Endothelial cell of umbilical vein (primary cell): Measurements from ENCODE around the gene VPS41. TPM values are rescaled to one million over a fixed set of nuclear protein-coding genes. Genes with fewer than 3 reads are reported as not detected.

Source experiments
- BruUV-seq: library from RNA; stranded (reverse); fragments of 400-500 nt; replicated peaks from 2 replicates; lab custom pipeline; 2021; lab: Mats Ljungman, UMichigan
- CTCF ChIA-PET: fragments of 300-600, 350-600 bp; sonication (Branson Sonifier 250); formaldehyde crosslinking; loops from one replicate; lab custom pipeline; 2021; ENCODE audit warnings: antibody characterized with exemption, inconsistent platforms; lab: Charles Lee
- POLR2A ChIA-PET: fragments of 300-600, 350-600 bp; sonication (Branson Sonifier 250); formaldehyde crosslinking; loops from one replicate; lab custom pipeline; 2021; ENCODE audit warnings: antibody characterized with exemption, inconsistent platforms; lab: Charles Lee
- DNase-seq: peaks from one replicate; pipeline ENCODE4 v3.0.0-alpha.2; 2011; ENCODE audit warnings: low read depth, low spot score
- FAIRE-seq: peaks from 2 replicates; lab custom pipeline; 2011; peaks lifted over from hg19 to GRCh38; lab: Jason Lieb, UNC
- H2AFZ ChIP-seq: 2 replicates; pipeline ENCODE4 v1.6.0; 2012; ENCODE audit warnings: low read depth, low read length, control low read depth, inconsistent platforms
- H3K27ac ChIP-seq: 2 replicates; pipeline ENCODE4 v1.5.1; 2011; ENCODE audit warnings: low read depth, mild to moderate bottlenecking, control low read depth, low read length, moderate library complexity; ENCODE audit not compliant: insufficient read depth
- H3K27me3 ChIP-seq, 2 experiments: 2 replicates each; pipeline versions ENCODE4 v1.6.0 to v1.6.1; 2011; ENCODE audit warnings: low read length in 2 of 2, mixed read lengths in 1 of 2; ENCODE audit not compliant: control insufficient read depth in 2 of 2, insufficient read depth in 2 of 2
- H3K36me3 ChIP-seq, 2 experiments: 2 replicates in 1 of 2; 3 replicates in 1 of 2; pipeline ENCODE4 v1.5.1; 2011; ENCODE audit warnings: low read length in 2 of 2, mild to moderate bottlenecking in 1 of 2, moderate library complexity in 1 of 2; ENCODE audit not compliant: control insufficient read depth in 2 of 2, insufficient read depth in 2 of 2; ENCODE audit errors: extremely low read depth in 1 of 2
- H3K4me1 ChIP-seq: 3 replicates; pipeline ENCODE4 v1.5.1; 2011; ENCODE audit warnings: mild to moderate bottlenecking, low read length; ENCODE audit not compliant: control insufficient read depth, insufficient read depth; ENCODE audit errors: extremely low read depth
- H3K4me2 ChIP-seq: 2 replicates; pipeline ENCODE4 v1.6.1; 2011; ENCODE audit warnings: low read length, control low read depth, mixed read lengths; ENCODE audit not compliant: insufficient read depth
- H3K4me3 ChIP-seq, 3 experiments: fragments of 200-600 bp in 1 of 3; sonication (generic), shearing (Covaris generic) in 1 of 3; replicated peaks in 1 of 3; 2 replicates each; pipeline ENCODE4 v1.5.1; 2011 to 2016; ENCODE audit warnings: control low read depth in 3 of 3, low read length in 3 of 3, mild to moderate bottlenecking in 2 of 3, inconsistent platforms in 1 of 3, low read depth in 1 of 3, moderate library complexity in 1 of 3; ENCODE audit not compliant: insufficient read depth in 1 of 3
- H3K79me2 ChIP-seq: 2 replicates; pipeline ENCODE4 v1.6.0; 2012; ENCODE audit warnings: low read length, inconsistent platforms; ENCODE audit not compliant: control insufficient read depth, insufficient read depth
- H3K9ac ChIP-seq: replicated peaks from 2 replicates; pipeline ENCODE3; 2011; ENCODE audit warnings: low read length, control low read depth; ENCODE audit not compliant: insufficient read depth; ENCODE audit errors: extremely low read depth
- H3K9me1 ChIP-seq: replicated peaks from 3 replicates; pipeline ENCODE4 v1.6.0; 2011; ENCODE audit warnings: mild to moderate bottlenecking, low read length; ENCODE audit not compliant: control insufficient read depth, insufficient read depth; ENCODE audit errors: extremely low read depth
- H3K9me3 ChIP-seq: replicated peaks from 2 replicates; pipeline ENCODE4 v1.5.1; 2012; ENCODE audit warnings: low read length, inconsistent platforms; ENCODE audit not compliant: control insufficient read depth, insufficient read depth
- H4K20me1 ChIP-seq: replicated peaks from 2 replicates; pipeline ENCODE3; 2011; ENCODE audit warnings: mild to moderate bottlenecking, low read length; ENCODE audit not compliant: control insufficient read depth, insufficient read depth; ENCODE audit errors: extremely low read depth
- EZH2 ChIP-seq: IDR thresholded peaks from 2 replicates; pipeline ENCODE4 v1.6.1; 2012; ENCODE audit warnings: borderline replicate concordance, low read depth, mild to moderate bottlenecking, moderate library complexity, low read length, inconsistent platforms; ENCODE audit not compliant: severe bottlenecking
- FOS ChIP-seq: IDR thresholded peaks from 2 replicates; pipeline ENCODE4 v1.6.1; 2011; ENCODE audit warnings: mild to moderate bottlenecking, low read length, moderate library complexity, borderline replicate concordance; ENCODE audit not compliant: insufficient read depth
- GATA2 ChIP-seq: IDR thresholded peaks from 2 replicates; pipeline ENCODE4 v1.7.0; 2011; ENCODE audit warnings: low read depth, mild to moderate bottlenecking, moderate library complexity, mixed read lengths, low read length; ENCODE audit not compliant: insufficient read length, insufficient read depth
- JUN ChIP-seq: IDR thresholded peaks from 2 replicates; pipeline ENCODE4 v1.6.1; 2011; ENCODE audit warnings: borderline replicate concordance, low read depth; ENCODE audit not compliant: insufficient read length, insufficient read depth
- MYC ChIP-seq: IDR thresholded peaks from one replicate; pipeline ENCODE4 v1.6.1; 2011; ENCODE audit warnings: mild to moderate bottlenecking, low read depth, low read length
- POLR2A ChIP-seq: IDR thresholded peaks from 2 replicates; pipeline ENCODE4 v1.6.1; 2012; ENCODE audit warnings: low read depth, mild to moderate bottlenecking, control low read depth, low read length
- POLR2AphosphoS5 ChIP-seq: IDR thresholded peaks from 2 replicates; pipeline ENCODE4 v1.6.1; 2012; ENCODE audit warnings: low read depth, mild to moderate bottlenecking, control low read depth, low read length, moderate library complexity; ENCODE audit not compliant: insufficient read depth
- dilution Hi-C: fragments of 300-500 bp; cut with MboI; formaldehyde crosslinking; loops from one replicate; pipeline ENCODE4 v1.15.0; 2019; ENCODE audit warnings: low sequenced_read_pairs; ENCODE audit not compliant: extremely low pct_ligation_motif_present
- intact Hi-C: fragments of 100-400 bp; cut with micrococcal nuclease; formaldehyde crosslinking; loops from one replicate; pipeline ENCODE4 v1.10.0; 2022
- polyA plus RNA-seq, 4 experiments: library from polyadenylated mRNA; depleted of rRNA in 3 of 4; stranded (reverse) in 3 of 4; unstranded in 1 of 4; fragments of >200 nt; gene quantifications; 2 replicates each; pipeline versions ENCODE4 v1.2.1 to v1.2.3, GENCODE V29; 2011 to 2012; ENCODE audit warnings: missing spikeins in 1 of 4
- total RNA-seq: library from RNA; stranded (reverse); gene quantifications from 2 replicates; pipeline ENCODE4 v1.2.3, GENCODE V29; 2021
- TF ChIP-seq, protein P1 (sequence below): IDR thresholded peaks from 2 replicates; pipeline ENCODE4 v1.6.1; 2011; ENCODE audit not compliant: insufficient read depth, insufficient read length
- TF ChIP-seq, protein P2 (sequence below), 2 donors: IDR thresholded peaks; 1 replicate in 1 of 2; 2 replicates in 1 of 2; pipeline ENCODE4 v1.5.1; 2011; ENCODE audit warnings: low read length in 2 of 2, mild to moderate bottlenecking in 2 of 2, moderate library complexity in 2 of 2, control low read depth in 1 of 2, inconsistent platforms in 1 of 2, low read depth in 1 of 2; ENCODE audit not compliant: insufficient read depth in 1 of 2; ENCODE audit errors: extremely low read depth in 1 of 2

VPS41 gene
- total and polyA plus RNA-seq, 2 donors (not counting 3 experiments of a cell fraction or from before 2014, with no cell fraction given), result 14.3 to 79.8 TPM

DNA sequence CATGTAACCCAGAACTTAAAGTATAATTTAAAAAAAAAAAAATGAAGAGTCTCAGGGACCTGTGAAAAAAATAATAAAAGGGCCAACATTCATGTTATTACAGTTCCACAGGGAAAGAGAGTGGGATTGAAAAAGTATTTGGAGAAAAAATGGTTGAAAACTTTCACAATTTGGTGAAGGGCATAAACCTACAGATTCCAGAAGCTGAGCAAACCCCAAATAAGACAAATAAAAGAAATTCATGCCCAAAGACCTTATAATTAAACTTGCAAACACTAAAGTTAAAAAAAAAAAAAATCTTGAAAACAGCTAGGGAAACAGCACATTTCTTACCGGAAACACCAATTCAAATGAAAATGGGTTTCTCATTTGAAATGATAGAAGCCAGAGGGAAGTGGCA lies 19.9 kb downstream of the VPS41 start:
- ChIA-PET CTCF (no interaction called here), POLR2A (no interaction called here)
- H3K79me2 ChIP-seq, result peaks cover 2% of the 10 kb centered on the region
- no peaks in the 10 kb centered on the region for H4K20me1 ChIP-seq
- intact Hi-C loops, result no loop called here
- DNase-seq (no peak), FAIRE-seq (no peak)
- no peaks in the 10 kb centered on the region for H3K27me3 ChIP-seq
- TF ChIP-seq MYC (no peak), POLR2A (no peak), FOS (no peak), JUN (no peak), EZH2 (no peak), POLR2AphosphoS5 (no peak), GATA2 (no peak)
- TF ChIP-seq, protein P1, sequence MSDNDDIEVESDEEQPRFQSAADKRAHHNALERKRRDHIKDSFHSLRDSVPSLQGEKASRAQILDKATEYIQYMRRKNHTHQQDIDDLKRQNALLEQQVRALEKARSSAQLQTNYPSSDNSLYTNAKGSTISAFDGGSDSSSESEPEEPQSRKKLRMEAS, result no peak
- TF ChIP-seq, protein P2, sequence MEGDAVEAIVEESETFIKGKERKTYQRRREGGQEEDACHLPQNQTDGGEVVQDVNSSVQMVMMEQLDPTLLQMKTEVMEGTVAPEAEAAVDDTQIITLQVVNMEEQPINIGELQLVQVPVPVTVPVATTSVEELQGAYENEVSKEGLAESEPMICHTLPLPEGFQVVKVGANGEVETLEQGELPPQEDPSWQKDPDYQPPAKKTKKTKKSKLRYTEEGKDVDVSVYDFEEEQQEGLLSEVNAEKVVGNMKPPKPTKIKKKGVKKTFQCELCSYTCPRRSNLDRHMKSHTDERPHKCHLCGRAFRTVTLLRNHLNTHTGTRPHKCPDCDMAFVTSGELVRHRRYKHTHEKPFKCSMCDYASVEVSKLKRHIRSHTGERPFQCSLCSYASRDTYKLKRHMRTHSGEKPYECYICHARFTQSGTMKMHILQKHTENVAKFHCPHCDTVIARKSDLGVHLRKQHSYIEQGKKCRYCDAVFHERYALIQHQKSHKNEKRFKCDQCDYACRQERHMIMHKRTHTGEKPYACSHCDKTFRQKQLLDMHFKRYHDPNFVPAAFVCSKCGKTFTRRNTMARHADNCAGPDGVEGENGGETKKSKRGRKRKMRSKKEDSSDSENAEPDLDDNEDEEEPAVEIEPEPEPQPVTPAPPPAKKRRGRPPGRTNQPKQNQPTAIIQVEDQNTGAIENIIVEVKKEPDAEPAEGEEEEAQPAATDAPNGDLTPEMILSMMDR (IDR thresholded peaks at IDR 0.05; ENCODE audit: extremely low read depth in 1 of 2, insufficient read depth in 1 of 2, low read depth in 1 of 2, low read length in 2 of 2), result no peak
- H3K4me2 ChIP-seq, result no peak overlapping the region
- H3K4me3 ChIP-seq, result no peak overlapping the region
- no peaks in the 10 kb centered on the region for H3K9me1 ChIP-seq
- H3K4me1 ChIP-seq, result peaks cover 3% of the 10 kb centered on the region
- BruUV-seq, result no TSS peak
- no peak overlapping the region for H3K9ac ChIP-seq
- H3K9me3 ChIP-seq, result no peaks in the 10 kb centered on the region
- H3K36me3 ChIP-seq, result no peaks in the 10 kb centered on the region
- dilution Hi-C loops, result no loop called here
- no peak overlapping the region for H3K27ac ChIP-seq
- no peak overlapping the region for H2AFZ ChIP-seq
